ENCODE data around the gene CX3CL1.

DNA sequence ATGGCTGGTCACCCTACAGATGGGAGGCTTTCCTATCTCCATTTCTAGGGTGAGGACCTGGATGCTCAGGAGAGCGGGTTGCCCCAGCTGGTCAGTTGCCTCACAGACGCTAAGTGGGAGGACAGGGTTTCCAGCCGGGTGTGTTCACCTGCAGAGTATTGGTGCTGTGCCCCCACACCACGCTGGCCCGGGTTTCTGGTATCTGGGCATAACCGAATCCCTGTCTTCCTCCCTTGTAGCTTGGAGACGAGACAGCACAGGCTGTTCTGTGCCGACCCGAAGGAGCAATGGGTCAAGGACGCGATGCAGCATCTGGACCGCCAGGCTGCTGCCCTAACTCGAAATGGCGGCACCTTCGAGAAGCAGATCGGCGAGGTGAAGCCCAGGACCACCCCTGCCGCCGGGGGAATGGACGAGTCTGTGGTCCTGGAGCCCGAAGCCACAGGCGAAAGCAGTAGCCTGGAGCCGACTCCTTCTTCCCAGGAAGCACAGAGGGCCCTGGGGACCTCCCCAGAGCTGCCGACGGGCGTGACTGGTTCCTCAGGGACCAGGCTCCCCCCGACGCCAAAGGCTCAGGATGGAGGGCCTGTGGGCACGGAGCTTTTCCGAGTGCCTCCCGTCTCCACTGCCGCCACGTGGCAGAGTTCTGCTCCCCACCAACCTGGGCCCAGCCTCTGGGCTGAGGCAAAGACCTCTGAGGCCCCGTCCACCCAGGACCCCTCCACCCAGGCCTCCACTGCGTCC, 9.7 kb downstream of the CX3CL1 start:
- TF ChIP-seq CTCF (conservative IDR thresholded peaks at IDR 0.05) (no peak), EZH2 (IDR thresholded peaks at IDR 0.05; ENCODE audit: low read depth) (no peak)

Data from PC-9 (cell line).